ENCODE measurements around the gene CITED2.
A peak's percentile ranks its signal among the peaks of the same experiment; 100 is the strongest.

CITED2 gene

GRCh38 chr6:139398658-139399057 is 24.2 kb upstream of the CITED2 start:
- no peak for DNase-seq
- Histone ChIP-seq H3K9me3 (ENCODE audit: insufficient read depth, low read depth, low read length) (no peaks in the 10 kb centered on the region), H3K79me2 (ENCODE audit: control insufficient read depth, insufficient read depth, low read length, poor library complexity) (no peaks in the 10 kb centered on the region), H2AK5ac (ENCODE audit: low read length) (no peak overlapping the region), H3K4me2 (ENCODE audit: low read length) (no peak overlapping the region), H3K4me3 (ENCODE audit: low read depth, low read length) (no peak overlapping the region), H3K9ac (ENCODE audit: low read length) (no peak overlapping the region), H2AFZ (ENCODE audit: insufficient read depth, low read length, poor library complexity) (no peak overlapping the region), H4K12ac (ENCODE audit: low read depth, low read length) (no peak overlapping the region), H3K18ac (ENCODE audit: low read length) (no peak overlapping the region), H3K36me3 (ENCODE audit: control insufficient read depth in 1 of 2, insufficient read depth in 2 of 2, low read length in 2 of 2) (no peaks in the 10 kb centered on the region), H3K14ac (ENCODE audit: low read length) (no peak overlapping the region), H3K27ac (ENCODE audit: low read depth, low read length) (no peak overlapping the region), H3K4me1 (ENCODE audit: control insufficient read depth in 1 of 2, insufficient read depth in 2 of 2, low read length in 2 of 2) (peaks cover 3% of the 10 kb centered on the region in 2 experiments), H4K91ac (ENCODE audit: low read depth, low read length) (no peak overlapping the region), H3K27me3 (ENCODE audit: insufficient read depth, low read length) (no peaks in the 10 kb centered on the region), H2BK120ac (ENCODE audit: insufficient read depth, low read length, poor library complexity) (no peak overlapping the region), H3K4ac (ENCODE audit: low read depth, low read length) (no peak overlapping the region), H3K23ac (ENCODE audit: low read length) (no peak overlapping the region), H4K8ac (ENCODE audit: low read depth, low read length) (no peak overlapping the region), H3K79me1 (ENCODE audit: low read length) (peaks cover 3% of the 10 kb centered on the region), H2BK5ac (ENCODE audit: low read depth, low read length, poor library complexity) (no peak overlapping the region), H2BK12ac (ENCODE audit: low read length) (no peak overlapping the region)
- no CpG with 5 or more reads among the region's 1 CpG for WGBS (ENCODE audit: extremely low coverage, insufficient coverage, insufficient read length)

GRCh38 chr6:139395891-139396301 is 21.4 kb upstream of the CITED2 start:
- Histone ChIP-seq H3K79me2 (ENCODE audit: control insufficient read depth, insufficient read depth, low read length, poor library complexity) (no peaks in the 10 kb centered on the region), H3K9me3 (ENCODE audit: insufficient read depth, low read depth, low read length) (no peaks in the 10 kb centered on the region), H4K91ac (ENCODE audit: low read depth, low read length) (no peak overlapping the region), H3K4me3 (ENCODE audit: low read depth, low read length) (no peak overlapping the region), H2BK12ac (ENCODE audit: low read length) (no peak overlapping the region), H4K8ac (ENCODE audit: low read depth, low read length) (no peak overlapping the region), H3K14ac (ENCODE audit: low read length) (no peak overlapping the region), H3K18ac (ENCODE audit: low read length) (no peak overlapping the region), H4K12ac (ENCODE audit: low read depth, low read length) (no peak overlapping the region), H3K27me3 (ENCODE audit: insufficient read depth, low read length) (no peaks in the 10 kb centered on the region), H2BK120ac (ENCODE audit: insufficient read depth, low read length, poor library complexity) (no peak overlapping the region), H2AFZ (ENCODE audit: insufficient read depth, low read length, poor library complexity) (peak overlapping the region; percentile 45), H3K27ac (ENCODE audit: low read depth, low read length) (no peak overlapping the region), H3K9ac (ENCODE audit: low read length) (no peak overlapping the region), H3K79me1 (ENCODE audit: low read length) (peaks cover 2% of the 10 kb centered on the region), H2BK5ac (ENCODE audit: low read depth, low read length, poor library complexity) (no peak overlapping the region), H3K4ac (ENCODE audit: low read depth, low read length) (no peak overlapping the region), H2AK5ac (ENCODE audit: low read length) (no peak overlapping the region), H3K36me3 (ENCODE audit: control insufficient read depth in 1 of 2, insufficient read depth in 2 of 2, low read length in 2 of 2) (no peaks in the 10 kb centered on the region), H3K23ac (ENCODE audit: low read length) (no peak overlapping the region), H3K4me1 (ENCODE audit: control insufficient read depth in 1 of 2, insufficient read depth in 2 of 2, low read length in 2 of 2) (no peaks in the 10 kb centered on the region), H3K4me2 (ENCODE audit: low read length) (no peak overlapping the region)
- DNase-seq: no peak
- no CpG with 5 or more reads among the region's 9 CpGs for WGBS (ENCODE audit: extremely low coverage, insufficient coverage, insufficient read length)

GRCh38 chr6:139395371-139395770 is 20.9 kb upstream of the CITED2 start:
- H3K4me1 ChIP-seq (ENCODE audit: control insufficient read depth in 1 of 2, insufficient read depth in 2 of 2, low read length in 2 of 2): no peaks in the 10 kb centered on the region
- no peaks in the 10 kb centered on the region for H3K79me2 ChIP-seq (ENCODE audit: control insufficient read depth, insufficient read depth, low read length, poor library complexity)
- H4K8ac ChIP-seq (ENCODE audit: low read depth, low read length): no peak overlapping the region
- no peak overlapping the region for H2BK120ac ChIP-seq (ENCODE audit: insufficient read depth, low read length, poor library complexity)
- H3K9me3 ChIP-seq (ENCODE audit: insufficient read depth, low read depth, low read length): no peaks in the 10 kb centered on the region
- no peak overlapping the region for H3K18ac ChIP-seq (ENCODE audit: low read length)
- no peak overlapping the region for H3K4me3 ChIP-seq (ENCODE audit: low read depth, low read length)
- H3K14ac ChIP-seq (ENCODE audit: low read length): no peak overlapping the region
- no peak overlapping the region for H3K23ac ChIP-seq (ENCODE audit: low read length)
- no CpG with 5 or more reads among the region's 1 CpG for WGBS (ENCODE audit: extremely low coverage, insufficient coverage, insufficient read length)
- peaks cover 2% of the 10 kb centered on the region for H3K79me1 ChIP-seq (ENCODE audit: low read length)
- H4K12ac ChIP-seq (ENCODE audit: low read depth, low read length): no peak overlapping the region
- no peak overlapping the region for H2AFZ ChIP-seq (ENCODE audit: insufficient read depth, low read length, poor library complexity)
- H3K4ac ChIP-seq (ENCODE audit: low read depth, low read length): no peak overlapping the region
- H3K27me3 ChIP-seq (ENCODE audit: insufficient read depth, low read length): no peaks in the 10 kb centered on the region
- no peaks in the 10 kb centered on the region for H3K36me3 ChIP-seq (ENCODE audit: control insufficient read depth in 1 of 2, insufficient read depth in 2 of 2, low read length in 2 of 2)
- no peak overlapping the region for H2BK12ac ChIP-seq (ENCODE audit: low read length)
- no peak overlapping the region for H4K91ac ChIP-seq (ENCODE audit: low read depth, low read length)
- no peak overlapping the region for H3K27ac ChIP-seq (ENCODE audit: low read depth, low read length)
- no peak overlapping the region for H3K4me2 ChIP-seq (ENCODE audit: low read length)
- no peak overlapping the region for H3K9ac ChIP-seq (ENCODE audit: low read length)
- H2AK5ac ChIP-seq (ENCODE audit: low read length): no peak overlapping the region
- DNase-seq: no peak
- no peak overlapping the region for H2BK5ac ChIP-seq (ENCODE audit: low read depth, low read length, poor library complexity)

- WGBS (ENCODE audit: extremely low coverage, insufficient coverage, insufficient read length): no CpG with 5 or more reads among the region's 1 CpG
- H3K79me2 ChIP-seq (ENCODE audit: control insufficient read depth, insufficient read depth, low read length, poor library complexity): no peaks in the 10 kb centered on the region
- H3K23ac ChIP-seq (ENCODE audit: low read length): no peak overlapping the region
Measured at GRCh38 chr6:139394027-139394649, 19.7 kb upstream of the CITED2 start.

More at GRCh38 chr6:139394027-139394649, 19.7 kb upstream of the CITED2 start:
- no peaks in the 10 kb centered on the region for H3K4me1 ChIP-seq (ENCODE audit: control insufficient read depth in 1 of 2, insufficient read depth in 2 of 2, low read length in 2 of 2)
- no peak overlapping the region for H2AFZ ChIP-seq (ENCODE audit: insufficient read depth, low read length, poor library complexity)
- H2BK120ac ChIP-seq (ENCODE audit: insufficient read depth, low read length, poor library complexity): no peak overlapping the region
- H3K14ac ChIP-seq (ENCODE audit: low read length): no peak overlapping the region
- no peak for DNase-seq
- no peak overlapping the region for H2BK12ac ChIP-seq (ENCODE audit: low read length)
- no peak overlapping the region for H4K91ac ChIP-seq (ENCODE audit: low read depth, low read length)
- H3K9me3 ChIP-seq (ENCODE audit: insufficient read depth, low read depth, low read length): no peaks in the 10 kb centered on the region
- peaks cover 2% of the 10 kb centered on the region for H3K79me1 ChIP-seq (ENCODE audit: low read length)
- no peak overlapping the region for H3K9ac ChIP-seq (ENCODE audit: low read length)
- no peak overlapping the region for H3K4me2 ChIP-seq (ENCODE audit: low read length)
- no peak overlapping the region for H2AK5ac ChIP-seq (ENCODE audit: low read length)
- no peak overlapping the region for H4K12ac ChIP-seq (ENCODE audit: low read depth, low read length)
- no peak overlapping the region for H3K4me3 ChIP-seq (ENCODE audit: low read depth, low read length)
- no peak overlapping the region for H2BK5ac ChIP-seq (ENCODE audit: low read depth, low read length, poor library complexity)
- H3K36me3 ChIP-seq (ENCODE audit: control insufficient read depth in 1 of 2, insufficient read depth in 2 of 2, low read length in 2 of 2): no peaks in the 10 kb centered on the region
- H4K8ac ChIP-seq (ENCODE audit: low read depth, low read length): no peak overlapping the region
- H3K4ac ChIP-seq (ENCODE audit: low read depth, low read length): no peak overlapping the region
- H3K18ac ChIP-seq (ENCODE audit: low read length): no peak overlapping the region
- no peak overlapping the region for H3K27ac ChIP-seq (ENCODE audit: low read depth, low read length)
- H3K27me3 ChIP-seq (ENCODE audit: insufficient read depth, low read length): no peaks in the 10 kb centered on the region
